Osteocyte (in vitro differentiated cells): ENCODE measurements around the gene IRF2BPL. TPM values are rescaled to one million over a fixed set of nuclear protein-coding genes. Genes with fewer than 3 reads are reported as not detected.
A peak's percentile ranks its signal among the peaks of the same experiment; 100 is the strongest.

Experiments
- DNase-seq: peaks from one replicate; pipeline ENCODE4 v3.0.0; 2021; ENCODE audit warnings: mixed read lengths; ENCODE audit not compliant: unreplicated experiment; ENCODE audit errors: extremely low spot score
- H3K27ac Mint-ChIP-seq: one replicate; pipeline ENCODE4 v1.8.0; 2021; ENCODE audit warnings: mild to moderate bottlenecking, mixed read lengths; ENCODE audit not compliant: unreplicated experiment
- H3K27me3 Mint-ChIP-seq: one replicate; pipeline ENCODE4 v1.8.0; 2021; ENCODE audit warnings: mixed read lengths; ENCODE audit not compliant: unreplicated experiment
- H3K36me3 Mint-ChIP-seq: one replicate; pipeline ENCODE4 v1.8.0; 2021; ENCODE audit warnings: mixed read lengths; ENCODE audit not compliant: unreplicated experiment
- H3K4me1 Mint-ChIP-seq: one replicate; pipeline ENCODE4 v1.8.0; 2021; ENCODE audit warnings: mixed read lengths; ENCODE audit not compliant: unreplicated experiment
- H3K4me3 Mint-ChIP-seq: one replicate; pipeline ENCODE4 v1.8.0; 2021; ENCODE audit warnings: mild to moderate bottlenecking, moderate library complexity, mixed read lengths; ENCODE audit not compliant: unreplicated experiment
- H3K9me3 Mint-ChIP-seq: one replicate; pipeline ENCODE4 v1.8.0; 2021; ENCODE audit warnings: mixed read lengths; ENCODE audit not compliant: unreplicated experiment
- CTCF ChIP-seq: fragments of 200-600 bp; sonication (generic); IDR thresholded peaks from 2 replicates; pipeline ENCODE4 v1.5.0; 2021; ENCODE audit warnings: antibody characterized with exemption, mild to moderate bottlenecking, moderate library complexity
- total RNA-seq: library from RNA; stranded (reverse); gene quantifications from 2 replicates; pipeline ENCODE4 v1.2.1, GENCODE V29; 2021

Gene IRF2BPL
- total RNA-seq, 1 donor from 2014 or later, result 120 TPM

GRCh38 chr14:77041881-77042545 lies 13.5 kb upstream of the IRF2BPL start:
- Mint-ChIP-seq H3K36me3 (no peaks in the 10 kb centered on the region), H3K27me3 (no peaks in the 10 kb centered on the region), H3K9me3 (no peaks in the 10 kb centered on the region), H3K4me1 (peaks cover 96% of the 10 kb centered on the region), H3K27ac (peak overlapping the region; percentile 100), H3K4me3 (peak overlapping the region; percentile 18)
- DNase-seq, result no peak
- TF ChIP-seq CTCF, result no peak

GRCh38 chr14:77040741-77041653 lies 12.5 kb upstream of the IRF2BPL start:
- no peak for TF ChIP-seq CTCF
- Mint-ChIP-seq H3K4me1 (peaks cover 97% of the 10 kb centered on the region), H3K27me3 (no peaks in the 10 kb centered on the region), H3K27ac (peak overlapping the region; percentile 100), H3K36me3 (no peaks in the 10 kb centered on the region), H3K9me3 (no peaks in the 10 kb centered on the region), H3K4me3 (peak overlapping the region; percentile 60)
- DNase-seq, result no peak

GRCh38 chr14:77040059-77040740 lies 11.7 kb upstream of the IRF2BPL start:
- H3K4me3 Mint-ChIP-seq, result peak overlapping the region; percentile 61

GRCh38 chr14:77039285-77040058 lies 11.0 kb upstream of the IRF2BPL start:
- no peaks in the 10 kb centered on the region for H3K36me3 Mint-ChIP-seq
- no peak for TF ChIP-seq CTCF
- no peaks in the 10 kb centered on the region for H3K27me3 Mint-ChIP-seq
- DNase-seq, result no peak
- peaks cover 92% of the 10 kb centered on the region for H3K4me1 Mint-ChIP-seq
- peak overlapping the region; percentile 61 for H3K4me3 Mint-ChIP-seq
- no peaks in the 10 kb centered on the region for H3K9me3 Mint-ChIP-seq
- peak overlapping the region; percentile 100 for H3K27ac Mint-ChIP-seq

More at GRCh38 chr14:77040059-77040740, 11.7 kb upstream of the IRF2BPL start:
- Mint-ChIP-seq H3K27me3 (no peaks in the 10 kb centered on the region), H3K27ac (peak overlapping the region; percentile 100), H3K9me3 (no peaks in the 10 kb centered on the region), H3K4me1 (peaks cover 94% of the 10 kb centered on the region), H3K36me3 (no peaks in the 10 kb centered on the region)
- DNase-seq, result peak; percentile 99
- no peak for TF ChIP-seq CTCF
